Colonic mucosa (tissue), 4 donors: ENCODE results near the gene APRT. TPM values are rescaled to one million over a fixed set of nuclear protein-coding genes. Genes with fewer than 3 reads are reported as not detected.
A peak's percentile ranks its signal among the peaks of the same experiment; 100 is the strongest.

Experiments
- DNase-seq: peaks from one replicate; pipeline ENCODE4 v3.0.0-alpha.2; 2020
- H3K27ac ChIP-seq: fragments of 200-600 bp; one replicate; pipeline ENCODE4 v1.8.0; 2021
- H3K27me3 ChIP-seq: fragments of 200-600 bp; one replicate; pipeline ENCODE4 v1.8.0; 2021
- H3K36me3 ChIP-seq: fragments of 200-600 bp; one replicate; pipeline ENCODE4 v1.8.0; 2021
- H3K4me1 ChIP-seq: fragments of 200-600 bp; one replicate; pipeline ENCODE4 v1.8.0; 2021; ENCODE audit warnings: mild to moderate bottlenecking
- H3K4me3 ChIP-seq: fragments of 200-600 bp; one replicate; pipeline ENCODE4 v1.8.0; 2021
- H3K9ac ChIP-seq, 2 donors: one replicate each; pipeline ENCODE4 v1.7.0; 2013; ENCODE audit warnings: control low read depth in 2 of 2, low read depth in 2 of 2, low read length in 2 of 2
- H3K9me3 ChIP-seq: fragments of 200-600 bp; one replicate; pipeline ENCODE4 v1.8.0; 2021
- intact Hi-C: fragments of 100-400 bp; cut with DNase I; formaldehyde crosslinking; loops from one replicate; pipeline ENCODE4 v1.14.1; 2022
- total RNA-seq, 2 donors: library from RNA; stranded (reverse); fragmentation: NEBNext Ultra II Directional in 1 of 2; extraction: Animal tissue kit (Norgen Biotek cat#: 25700) in 1 of 2; gene quantifications; one replicate each; pipeline ENCODE4 v1.2.1, GENCODE V29; 2021
- TF ChIP-seq, protein P1 (sequence below): fragments of 200-600 bp; IDR thresholded peaks from one replicate; pipeline ENCODE4 v1.8.0; 2022; ENCODE audit warnings: antibody characterized with exemption, mild to moderate bottlenecking
- donor health status: healthy.
- donor health status: DM: no; HTN: no; CAD: no.
- donor health status: DM: no; HTN: no; CAD: no.

The APRT gene, protein sequence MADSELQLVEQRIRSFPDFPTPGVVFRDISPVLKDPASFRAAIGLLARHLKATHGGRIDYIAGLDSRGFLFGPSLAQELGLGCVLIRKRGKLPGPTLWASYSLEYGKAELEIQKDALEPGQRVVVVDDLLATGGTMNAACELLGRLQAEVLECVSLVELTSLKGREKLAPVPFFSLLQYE
- total RNA-seq, result 100 to 1,000 TPM; 103 to 273 TPM

DNA sequence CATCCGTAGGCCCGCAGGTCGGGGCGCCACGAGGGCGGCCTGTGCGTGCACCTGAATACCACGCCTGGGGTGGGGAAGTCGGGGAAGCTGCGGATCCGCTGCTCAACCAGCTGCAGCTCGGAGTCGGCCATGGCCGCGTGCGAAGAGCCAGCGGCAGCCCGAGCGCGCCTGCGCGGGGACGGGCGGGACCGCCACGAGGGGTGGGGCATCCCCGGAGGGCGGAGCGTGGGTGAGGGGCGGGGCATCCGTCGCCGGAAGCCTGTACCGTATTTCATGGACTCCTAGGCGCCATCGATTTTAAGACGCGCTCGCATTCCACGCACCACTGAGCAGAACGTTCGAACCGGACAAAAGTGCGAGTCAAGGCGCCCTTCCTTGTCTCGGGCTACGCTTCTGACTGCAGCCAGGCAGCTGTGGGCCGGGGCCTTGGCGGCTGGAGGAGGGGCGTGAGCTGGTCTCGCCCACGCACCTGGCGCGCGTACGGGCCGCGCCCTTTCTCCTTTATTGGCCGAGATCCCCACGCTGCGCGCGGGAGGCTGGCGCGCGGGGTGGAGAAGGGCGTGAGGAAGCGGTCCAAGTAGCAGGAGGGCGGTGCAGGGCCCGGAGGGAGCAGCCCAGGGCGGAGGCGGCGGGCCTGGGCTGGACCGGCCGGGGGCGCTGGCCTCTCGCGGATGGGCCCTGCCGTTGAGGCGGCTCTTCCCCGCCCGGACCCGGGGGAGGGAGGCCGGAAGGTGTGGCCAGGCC is at the start of gene APRT:
APRT (minus strand) TSS at position 160 of the 744 bp plus-strand sequence; CDS start at position 131, 29 bp downstream.
- Histone ChIP-seq H3K4me3 (peak within 1 kb of the TSS; percentile 75), H3K9me3 (no peaks in the 10 kb centered on the region), H3K4me1 (peaks cover 11% of the 10 kb centered on the region), H3K9ac (peak within 1 kb of the TSS; percentile 90 to 97), H3K27ac (peak within 1 kb of the TSS; percentile 96), H3K36me3 (no peaks in the 10 kb centered on the region), H3K27me3 (no peaks in the 10 kb centered on the region)
- TF ChIP-seq, protein P1, sequence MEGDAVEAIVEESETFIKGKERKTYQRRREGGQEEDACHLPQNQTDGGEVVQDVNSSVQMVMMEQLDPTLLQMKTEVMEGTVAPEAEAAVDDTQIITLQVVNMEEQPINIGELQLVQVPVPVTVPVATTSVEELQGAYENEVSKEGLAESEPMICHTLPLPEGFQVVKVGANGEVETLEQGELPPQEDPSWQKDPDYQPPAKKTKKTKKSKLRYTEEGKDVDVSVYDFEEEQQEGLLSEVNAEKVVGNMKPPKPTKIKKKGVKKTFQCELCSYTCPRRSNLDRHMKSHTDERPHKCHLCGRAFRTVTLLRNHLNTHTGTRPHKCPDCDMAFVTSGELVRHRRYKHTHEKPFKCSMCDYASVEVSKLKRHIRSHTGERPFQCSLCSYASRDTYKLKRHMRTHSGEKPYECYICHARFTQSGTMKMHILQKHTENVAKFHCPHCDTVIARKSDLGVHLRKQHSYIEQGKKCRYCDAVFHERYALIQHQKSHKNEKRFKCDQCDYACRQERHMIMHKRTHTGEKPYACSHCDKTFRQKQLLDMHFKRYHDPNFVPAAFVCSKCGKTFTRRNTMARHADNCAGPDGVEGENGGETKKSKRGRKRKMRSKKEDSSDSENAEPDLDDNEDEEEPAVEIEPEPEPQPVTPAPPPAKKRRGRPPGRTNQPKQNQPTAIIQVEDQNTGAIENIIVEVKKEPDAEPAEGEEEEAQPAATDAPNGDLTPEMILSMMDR, result no peak
- DNase-seq, result peak; percentile 96
- intact Hi-C loops, result loop anchor here (5.0 kb wide), 1 partner anchor 45 kb away; the partner anchor contains the start of genes GALNS and TRAPPC2L

DNA sequence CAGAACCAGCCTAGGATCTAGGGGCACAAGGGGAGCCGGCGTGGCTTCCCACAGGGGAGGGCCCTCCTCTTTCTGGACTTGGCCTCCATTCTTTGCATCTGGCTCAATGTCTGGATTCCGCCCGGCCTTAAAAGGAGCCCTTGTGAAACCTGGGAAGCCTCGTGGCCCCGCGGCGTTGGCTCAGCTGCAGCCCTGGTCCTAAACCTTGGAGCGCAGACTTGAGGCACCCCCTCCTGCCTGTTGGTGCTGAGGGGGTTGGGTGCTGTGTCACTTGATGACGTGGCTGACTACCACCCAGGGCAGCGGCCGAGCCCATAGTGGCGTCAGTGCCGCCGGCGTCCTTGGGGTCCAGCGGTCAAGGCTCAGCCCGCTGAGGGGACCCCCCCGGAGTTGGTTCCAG is 49.6 kb upstream of the APRT start:
- DNase-seq, result no peak
- Histone ChIP-seq H3K27ac (no peak overlapping the region), H3K36me3 (no peaks in the 10 kb centered on the region), H3K9me3 (no peaks in the 10 kb centered on the region), H3K27me3 (no peaks in the 10 kb centered on the region), H3K4me1 (peaks cover 5% of the 10 kb centered on the region), H3K4me3 (no peak overlapping the region), H3K9ac (peak overlapping the region in 1 of 2 donors; percentile 9)
- TF ChIP-seq, protein P1, result no peak
- intact Hi-C loops, result no loop called here

DNA sequence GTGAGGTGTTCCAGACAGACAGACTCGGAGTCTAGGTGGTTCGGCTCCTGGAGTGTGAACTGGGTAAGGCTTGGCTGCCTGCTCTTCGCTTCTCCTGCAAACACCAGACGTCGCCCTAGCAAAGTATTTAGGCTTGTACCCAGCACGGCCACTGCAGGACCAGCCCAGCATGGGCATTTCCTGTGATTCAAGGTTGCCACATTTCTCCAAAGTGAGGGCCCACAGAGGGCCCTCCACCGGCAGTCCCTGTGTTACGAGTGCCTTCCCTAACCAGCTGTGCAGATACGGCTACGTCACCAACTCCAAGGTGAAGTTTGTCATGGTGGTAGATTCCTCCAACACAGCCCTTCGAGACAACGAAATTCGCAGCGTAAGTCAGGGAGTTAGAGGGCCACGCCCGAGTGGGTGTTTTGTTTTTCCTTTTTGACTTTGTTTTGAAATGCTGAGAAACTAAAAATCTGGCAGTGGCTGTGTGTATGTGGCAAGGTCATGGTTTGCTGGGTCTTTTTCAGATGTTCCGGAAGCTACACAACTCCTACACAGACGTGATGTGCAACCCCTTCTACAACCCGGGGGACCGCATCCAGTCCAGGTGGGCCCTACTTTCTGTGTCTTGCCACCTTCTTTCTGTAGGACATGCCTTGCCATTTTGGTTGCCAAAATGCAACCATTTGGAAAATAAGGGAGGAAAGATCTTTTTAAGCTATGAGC is 47.8 kb upstream of the APRT start:
- Histone ChIP-seq H3K9me3 (no peaks in the 10 kb centered on the region), H3K36me3 (no peaks in the 10 kb centered on the region), H3K27ac (no peak overlapping the region), H3K9ac (no peak overlapping the region), H3K27me3 (no peaks in the 10 kb centered on the region), H3K4me3 (no peak overlapping the region), H3K4me1 (peaks cover 12% of the 10 kb centered on the region)
- TF ChIP-seq, protein P1, result no peak
- intact Hi-C loops, result loop anchor here (5.0 to 10.0 kb wide), 3 partner anchors 47 to 405 kb away; partner anchors contain the start of genes APRT, ZFPM1 and ZNF778
- DNase-seq, result no peak

DNA sequence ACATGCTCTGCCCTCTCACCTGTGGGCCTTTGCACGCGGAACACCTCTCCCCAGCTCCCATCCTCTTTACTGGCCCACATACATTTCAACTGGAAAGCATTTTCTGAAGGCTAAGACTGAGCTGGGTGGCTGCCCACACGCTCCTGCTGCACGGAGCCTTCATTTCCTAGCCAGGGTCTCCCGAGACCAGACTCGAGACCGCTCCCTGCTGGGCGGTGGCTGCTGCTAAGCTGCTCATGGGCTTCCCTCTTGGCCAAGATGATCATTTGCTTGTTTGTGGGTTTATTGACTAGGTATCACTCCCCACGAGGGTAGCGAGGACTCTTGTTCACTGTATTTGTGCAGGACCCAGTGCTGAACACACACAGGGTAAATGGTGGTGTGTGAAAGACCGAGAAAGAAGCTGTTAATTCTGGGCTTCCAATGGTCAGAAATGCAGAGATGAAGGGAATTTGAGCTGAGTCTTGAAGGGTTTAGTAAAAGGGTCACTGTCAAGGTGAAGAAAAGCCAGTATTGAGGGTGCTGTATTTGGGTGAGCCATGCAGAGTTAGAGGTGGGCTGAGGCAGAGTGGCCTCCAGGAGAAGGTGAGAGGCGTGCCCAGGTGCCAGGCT is 46.1 kb upstream of the APRT start:
- no peaks in the 10 kb centered on the region for H3K9me3 ChIP-seq
- TF ChIP-seq, protein P1, result peak; percentile 73
- H3K27me3 ChIP-seq, result no peaks in the 10 kb centered on the region
- DNase-seq, result peak; percentile 87
- H3K4me3 ChIP-seq, result peak overlapping the region; percentile 82
- peaks cover 12% of the 10 kb centered on the region for H3K4me1 ChIP-seq
- H3K9ac ChIP-seq, result peak overlapping the region; percentile 83 to 89
- no peaks in the 10 kb centered on the region for H3K36me3 ChIP-seq
- intact Hi-C loops, result loop anchor here (5.0 to 10.0 kb wide), 3 partner anchors 46 to 403 kb away; partner anchors contain the start of genes APRT, ZFPM1 and ZNF778
- peak overlapping the region; percentile 49 for H3K27ac ChIP-seq
